ENCODE measurements around the gene TRIM68. TPM values are rescaled to one million over a fixed set of nuclear protein-coding genes. Genes with fewer than 3 reads are reported as not detected.

Gene TRIM68, protein sequence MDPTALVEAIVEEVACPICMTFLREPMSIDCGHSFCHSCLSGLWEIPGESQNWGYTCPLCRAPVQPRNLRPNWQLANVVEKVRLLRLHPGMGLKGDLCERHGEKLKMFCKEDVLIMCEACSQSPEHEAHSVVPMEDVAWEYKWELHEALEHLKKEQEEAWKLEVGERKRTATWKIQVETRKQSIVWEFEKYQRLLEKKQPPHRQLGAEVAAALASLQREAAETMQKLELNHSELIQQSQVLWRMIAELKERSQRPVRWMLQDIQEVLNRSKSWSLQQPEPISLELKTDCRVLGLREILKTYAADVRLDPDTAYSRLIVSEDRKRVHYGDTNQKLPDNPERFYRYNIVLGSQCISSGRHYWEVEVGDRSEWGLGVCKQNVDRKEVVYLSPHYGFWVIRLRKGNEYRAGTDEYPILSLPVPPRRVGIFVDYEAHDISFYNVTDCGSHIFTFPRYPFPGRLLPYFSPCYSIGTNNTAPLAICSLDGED
- 8.2 and 9.4 TPM in 2 replicates for total RNA-seq

DNA sequence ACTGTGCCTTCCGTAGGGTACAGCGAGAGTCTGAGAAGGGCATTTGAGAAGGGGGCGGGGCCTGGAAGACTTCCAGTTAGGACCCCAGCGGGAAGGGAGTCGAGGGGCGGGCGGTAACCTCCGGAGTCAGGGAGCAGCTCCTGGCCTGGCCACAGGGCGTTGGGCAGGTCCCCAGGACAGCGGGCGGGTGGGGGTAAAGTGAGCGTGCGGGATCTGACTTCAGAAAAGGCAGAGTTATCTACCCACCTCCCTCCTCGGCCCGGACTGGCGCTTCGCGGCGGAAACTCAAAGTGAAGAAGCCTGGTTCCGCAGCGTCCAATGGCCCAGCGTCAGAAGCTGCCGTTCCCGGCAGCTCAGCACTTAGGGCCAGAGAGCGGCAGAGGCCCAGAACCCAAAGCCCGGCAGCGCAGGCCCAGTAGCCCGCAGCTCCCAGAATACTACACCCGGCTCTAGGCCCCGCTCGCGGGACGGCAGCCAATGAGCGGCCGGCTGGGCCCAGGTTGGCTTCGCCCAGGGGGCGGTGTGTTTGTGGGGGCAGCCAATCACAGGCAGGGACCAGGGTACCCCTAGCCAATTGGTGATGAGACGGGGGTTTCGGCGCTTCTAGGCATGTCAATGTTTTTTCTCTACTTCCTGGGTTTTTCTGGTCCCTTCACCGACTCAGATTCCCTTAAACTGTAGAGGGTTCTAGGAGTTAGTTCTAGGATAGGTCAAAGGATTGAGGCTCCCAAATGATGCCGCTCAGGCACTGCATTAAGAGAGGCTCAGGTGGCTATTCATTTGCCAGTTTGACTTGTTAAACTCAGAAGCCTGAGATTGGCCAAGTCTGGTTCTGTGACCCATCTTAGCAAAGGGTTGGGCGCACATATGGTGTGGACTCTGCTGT is at the start of gene TRIM68:
Gene TRIM68, minus strand, starts transcription at position 451 of the 886 bp plus-strand sequence. CDS start 2,727 bp downstream, outside the sequence.
- DNase-seq (ENCODE audit: low spot score), result peak; percentile 94
- no peaks in the 10 kb centered on the region for H3K27me3 Mint-ChIP-seq (ENCODE audit: insufficient read depth)
- H3K9me3 Mint-ChIP-seq, result peaks cover 3% of the 10 kb centered on the region
- H3K4me3 Mint-ChIP-seq, result peak within 1 kb of the TSS; percentile 92
- intact Hi-C loops (cut with micrococcal nuclease), result loop anchor here (1.0 to 5.0 kb wide), 4 partner anchors 29 to 1084 kb away; partner anchors contain the start of genes OR51D1 and TRIM21
- H3K4me1 Mint-ChIP-seq (ENCODE audit: low read depth), result peaks cover 46% of the 10 kb centered on the region
- H3K36me3 Mint-ChIP-seq (ENCODE audit: low read depth), result peaks cover 13% of the 10 kb centered on the region
- peak within 1 kb of the TSS; percentile 88 for H3K27ac Mint-ChIP-seq

DNA sequence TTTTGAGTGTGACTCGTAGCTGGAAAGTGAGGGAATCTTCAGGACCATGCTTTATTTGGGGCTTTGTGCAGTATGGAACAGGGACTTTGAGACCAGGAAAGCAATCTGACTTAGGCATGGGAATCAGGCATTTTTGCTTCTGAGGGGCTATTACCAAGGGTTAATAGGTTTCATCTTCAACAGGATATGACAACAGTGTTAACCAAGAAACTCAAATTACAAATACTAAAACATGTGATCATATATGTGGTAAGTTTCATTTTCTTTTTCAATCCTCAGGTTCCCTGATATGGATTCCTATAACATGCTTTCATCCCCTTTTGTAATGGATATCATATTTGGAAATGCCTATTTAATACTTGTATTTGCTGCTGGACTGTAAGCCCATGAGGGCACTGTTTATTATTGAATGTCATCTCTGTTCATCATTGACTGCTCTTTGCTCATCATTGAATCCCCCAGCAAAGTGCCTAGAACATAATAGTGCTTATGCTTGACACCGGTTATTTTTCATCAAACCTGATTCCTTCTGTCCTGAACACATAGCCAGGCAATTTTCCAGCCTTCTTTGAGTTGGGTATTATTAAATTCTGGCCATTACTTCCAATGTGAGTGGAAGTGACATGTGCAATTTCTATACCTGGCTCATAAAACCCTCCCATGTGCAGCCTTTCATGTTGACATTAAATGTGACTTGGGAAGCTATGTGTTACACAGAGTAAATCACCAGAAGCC is 46.8 kb upstream of the TRIM68 start:
- H3K27me3 Mint-ChIP-seq (ENCODE audit: insufficient read depth), result peaks cover 12% of the 10 kb centered on the region
- DNase-seq (ENCODE audit: low spot score), result no peak
- intact Hi-C loops (cut with micrococcal nuclease), result no loop called here
- H3K27ac Mint-ChIP-seq, result no peak overlapping the region
- H3K4me3 Mint-ChIP-seq, result no peak overlapping the region
- H3K4me1 Mint-ChIP-seq (ENCODE audit: low read depth), result no peaks in the 10 kb centered on the region
- no peaks in the 10 kb centered on the region for H3K36me3 Mint-ChIP-seq (ENCODE audit: low read depth)
- no peaks in the 10 kb centered on the region for H3K9me3 Mint-ChIP-seq

DNA sequence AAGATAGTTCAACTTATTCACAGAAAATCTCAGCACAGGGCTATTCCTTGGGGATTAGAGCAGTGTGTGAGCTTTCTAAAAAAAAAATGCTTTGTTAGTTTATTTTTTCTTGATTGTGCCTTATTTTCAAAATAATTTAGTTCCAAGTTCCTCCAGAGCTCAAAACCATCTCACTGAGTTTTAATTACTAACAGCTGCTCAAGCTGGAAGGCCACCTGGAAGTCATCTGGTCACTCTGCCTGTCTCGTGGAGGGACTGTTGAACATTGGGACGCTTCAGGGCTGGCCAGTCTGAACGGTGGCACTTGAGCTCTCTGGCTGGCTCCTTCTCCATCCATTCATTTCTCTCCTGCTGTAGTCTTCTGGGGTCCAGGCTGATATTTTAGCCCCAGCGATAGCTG is 39.7 kb upstream of the TRIM68 start:
- Mint-ChIP-seq H3K36me3 (ENCODE audit: low read depth) (no peaks in the 10 kb centered on the region), H3K4me3 (no peak overlapping the region), H3K9me3 (no peaks in the 10 kb centered on the region), H3K27me3 (ENCODE audit: insufficient read depth) (peaks cover 11% of the 10 kb centered on the region), H3K27ac (no peak overlapping the region), H3K4me1 (ENCODE audit: low read depth) (no peaks in the 10 kb centered on the region)
- DNase-seq (ENCODE audit: low spot score), result no peak
- intact Hi-C loops (cut with micrococcal nuclease), result no loop called here

DNA sequence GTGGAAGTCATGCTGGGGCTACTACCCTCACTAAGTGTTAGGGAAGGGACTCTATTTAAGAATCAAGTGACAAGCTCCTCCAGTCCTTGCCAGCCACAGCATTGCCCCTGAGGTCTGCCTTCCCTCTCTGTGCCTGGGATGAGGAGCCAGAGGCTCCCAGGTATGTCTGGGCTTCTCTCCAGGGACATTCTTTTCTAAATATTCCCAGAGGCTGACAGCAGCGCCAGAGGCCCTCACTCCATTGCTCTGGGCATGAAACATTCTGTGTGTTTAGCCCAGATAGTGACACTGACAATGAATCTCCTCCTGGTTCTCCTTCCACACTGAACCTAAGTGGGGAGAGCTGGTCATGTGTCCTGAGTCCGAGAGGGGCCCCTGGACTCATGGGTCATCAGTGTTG is 37.9 kb upstream of the TRIM68 start:
- Mint-ChIP-seq H3K27me3 (ENCODE audit: insufficient read depth) (peaks cover 11% of the 10 kb centered on the region), H3K36me3 (ENCODE audit: low read depth) (no peaks in the 10 kb centered on the region), H3K4me1 (ENCODE audit: low read depth) (no peaks in the 10 kb centered on the region), H3K9me3 (no peaks in the 10 kb centered on the region), H3K4me3 (no peak overlapping the region), H3K27ac (no peak overlapping the region)
- no peak for DNase-seq (ENCODE audit: low spot score)
- intact Hi-C loops (cut with micrococcal nuclease), result no loop called here

DNA sequence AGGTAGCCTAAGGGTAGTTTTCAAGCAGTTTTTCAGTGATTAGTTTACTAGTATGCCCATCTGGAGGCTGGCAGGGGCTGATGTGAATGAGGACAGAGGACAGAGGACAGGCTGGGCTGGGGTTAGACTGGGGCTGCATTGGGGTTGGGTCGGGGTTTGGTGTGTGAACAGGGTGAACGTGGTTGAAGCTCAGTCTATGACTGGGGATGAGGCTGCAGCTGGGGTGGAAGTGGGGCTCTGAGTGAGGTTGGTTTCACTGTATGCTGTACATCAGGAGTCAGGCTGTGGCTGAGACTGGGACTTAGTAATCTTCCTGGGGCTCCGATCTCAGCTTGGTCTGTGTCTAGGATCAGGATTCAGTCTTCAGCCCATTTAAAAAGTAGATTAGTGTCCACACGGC is 36.2 kb upstream of the TRIM68 start:
- intact Hi-C loops (cut with micrococcal nuclease), result no loop called here
- Mint-ChIP-seq H3K9me3 (no peaks in the 10 kb centered on the region), H3K36me3 (ENCODE audit: low read depth) (no peaks in the 10 kb centered on the region), H3K4me1 (ENCODE audit: low read depth) (no peaks in the 10 kb centered on the region), H3K4me3 (no peak overlapping the region), H3K27ac (no peak overlapping the region), H3K27me3 (ENCODE audit: insufficient read depth) (peaks cover 6% of the 10 kb centered on the region)
- DNase-seq (ENCODE audit: low spot score), result no peak

DNA sequence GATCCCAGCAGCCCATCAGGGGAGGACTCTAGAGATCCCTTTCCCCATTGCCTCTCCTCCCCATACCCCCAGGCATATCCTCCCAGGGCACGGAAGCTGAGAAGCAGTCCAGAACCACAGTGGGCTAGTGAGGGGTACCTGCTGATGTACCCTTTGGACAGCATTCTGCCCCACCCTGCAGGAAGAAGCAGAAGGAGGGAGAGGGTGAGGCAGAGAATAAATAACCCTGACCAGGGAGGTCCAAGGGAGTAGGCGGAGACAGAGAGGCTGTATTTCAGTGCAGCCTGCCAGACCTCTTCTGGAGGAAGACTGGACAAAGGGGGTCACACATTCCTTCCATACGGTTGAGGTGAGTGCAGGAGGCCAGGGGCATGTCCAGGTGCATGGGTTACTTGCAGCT is 35.7 kb upstream of the TRIM68 start, which contains the start of gene OR51E1:
Gene OR51E1, plus strand, starts transcription at position 301 of the 400 bp plus-strand sequence. CDS start 8,545 bp downstream, outside the sequence.
- peaks cover 6% of the 10 kb centered on the region for H3K27me3 Mint-ChIP-seq (ENCODE audit: insufficient read depth)
- no peaks in the 10 kb centered on the region for H3K36me3 Mint-ChIP-seq (ENCODE audit: low read depth)
- no peak within 1 kb of the TSS for H3K4me3 Mint-ChIP-seq
- intact Hi-C loops (cut with micrococcal nuclease), result no loop called here
- no peaks in the 10 kb centered on the region for H3K9me3 Mint-ChIP-seq
- H3K4me1 Mint-ChIP-seq (ENCODE audit: low read depth), result no peaks in the 10 kb centered on the region
- H3K27ac Mint-ChIP-seq, result no peak within 1 kb of the TSS
- no peak for DNase-seq (ENCODE audit: low spot score)

DNA sequence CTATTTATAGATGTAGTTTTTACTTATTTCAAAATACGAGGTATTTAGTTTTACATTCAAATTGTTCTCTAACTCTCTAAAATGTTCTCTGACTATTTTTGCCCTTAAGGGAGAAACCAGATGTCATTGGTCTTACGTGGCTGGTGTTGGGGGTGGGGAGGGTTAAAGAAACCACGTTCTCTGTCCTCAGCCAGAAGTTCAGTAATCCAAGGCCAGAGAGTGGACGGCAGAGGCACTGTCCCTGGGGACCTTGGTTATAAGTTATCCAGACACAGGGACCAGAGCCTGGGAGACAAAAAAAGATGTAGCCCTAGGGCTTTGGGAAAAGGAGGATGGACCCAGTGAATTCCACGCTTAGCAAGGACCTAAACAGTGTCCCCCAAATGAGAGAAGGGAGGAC is 35.0 kb upstream of the TRIM68 start:
- no peak for DNase-seq (ENCODE audit: low spot score)
- no peaks in the 10 kb centered on the region for H3K9me3 Mint-ChIP-seq
- H3K36me3 Mint-ChIP-seq (ENCODE audit: low read depth), result no peaks in the 10 kb centered on the region
- H3K4me1 Mint-ChIP-seq (ENCODE audit: low read depth), result no peaks in the 10 kb centered on the region
- peaks cover 6% of the 10 kb centered on the region for H3K27me3 Mint-ChIP-seq (ENCODE audit: insufficient read depth)
- no peak overlapping the region for H3K27ac Mint-ChIP-seq
- H3K4me3 Mint-ChIP-seq, result no peak overlapping the region
- intact Hi-C loops (cut with micrococcal nuclease), result no loop called here

DNA sequence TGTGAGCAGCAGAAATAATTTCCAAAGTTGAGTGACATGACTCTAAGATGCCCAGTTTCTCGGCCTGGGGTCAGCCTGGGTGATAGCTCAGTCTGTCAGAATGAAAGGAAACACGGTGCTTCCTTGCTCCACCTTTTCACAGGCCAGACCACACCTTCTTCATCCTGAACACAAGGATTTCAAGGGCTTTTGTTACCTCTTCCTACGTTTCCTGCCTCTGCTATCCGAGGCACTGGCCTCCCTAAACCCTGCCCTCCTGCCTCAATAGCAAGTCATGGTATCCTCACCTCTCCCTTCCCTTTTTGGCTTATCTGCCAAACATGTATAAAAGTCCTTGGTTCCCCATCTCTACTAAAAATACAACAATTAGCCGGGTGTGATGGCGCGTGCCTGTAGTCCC is 34.0 kb upstream of the TRIM68 start:
- intact Hi-C loops (cut with micrococcal nuclease), result no loop called here
- no peak for DNase-seq (ENCODE audit: low spot score)
- Mint-ChIP-seq H3K4me1 (ENCODE audit: low read depth) (no peaks in the 10 kb centered on the region), H3K9me3 (no peaks in the 10 kb centered on the region), H3K27ac (no peak overlapping the region), H3K36me3 (ENCODE audit: low read depth) (no peaks in the 10 kb centered on the region), H3K27me3 (ENCODE audit: insufficient read depth) (peaks cover 4% of the 10 kb centered on the region), H3K4me3 (no peak overlapping the region)

DNA sequence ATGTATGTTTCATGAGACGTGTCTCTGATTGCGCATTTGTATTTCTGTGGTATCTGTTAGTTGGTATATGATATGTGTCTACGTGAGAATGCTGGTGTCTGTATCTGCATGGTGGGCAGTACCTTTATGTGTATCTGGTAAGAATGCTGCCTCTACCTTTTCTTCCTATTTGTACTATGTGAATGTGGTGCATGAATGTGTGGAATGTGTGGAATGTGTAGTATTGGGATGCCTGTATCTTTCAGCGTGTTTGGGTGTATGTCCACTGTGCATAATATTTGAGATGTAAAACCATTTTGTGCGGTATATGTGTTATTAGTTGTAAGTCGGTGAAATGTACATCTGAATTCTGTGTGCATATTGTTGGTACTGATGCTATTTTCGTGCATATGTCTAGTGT is 33.5 kb upstream of the TRIM68 start:
- no peak overlapping the region for H3K27ac Mint-ChIP-seq
- intact Hi-C loops (cut with micrococcal nuclease), result no loop called here
- H3K9me3 Mint-ChIP-seq, result no peaks in the 10 kb centered on the region
- H3K36me3 Mint-ChIP-seq (ENCODE audit: low read depth), result no peaks in the 10 kb centered on the region
- no peak for DNase-seq (ENCODE audit: low spot score)
- no peak overlapping the region for H3K4me3 Mint-ChIP-seq
- H3K4me1 Mint-ChIP-seq (ENCODE audit: low read depth), result no peaks in the 10 kb centered on the region
- peaks cover 4% of the 10 kb centered on the region for H3K27me3 Mint-ChIP-seq (ENCODE audit: insufficient read depth)

DNA sequence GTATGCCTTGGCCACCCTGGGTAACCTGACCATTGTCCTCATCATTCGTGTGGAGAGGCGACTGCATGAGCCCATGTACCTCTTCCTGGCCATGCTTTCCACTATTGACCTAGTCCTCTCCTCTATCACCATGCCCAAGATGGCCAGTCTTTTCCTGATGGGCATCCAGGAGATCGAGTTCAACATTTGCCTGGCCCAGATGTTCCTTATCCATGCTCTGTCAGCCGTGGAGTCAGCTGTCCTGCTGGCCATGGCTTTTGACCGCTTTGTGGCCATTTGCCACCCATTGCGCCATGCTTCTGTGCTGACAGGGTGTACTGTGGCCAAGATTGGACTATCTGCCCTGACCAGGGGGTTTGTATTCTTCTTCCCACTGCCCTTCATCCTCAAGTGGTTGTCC is 31.9 kb upstream of the TRIM68 start:
- Mint-ChIP-seq H3K27me3 (ENCODE audit: insufficient read depth) (peaks cover 4% of the 10 kb centered on the region), H3K4me3 (no peak overlapping the region), H3K36me3 (ENCODE audit: low read depth) (no peaks in the 10 kb centered on the region), H3K27ac (no peak overlapping the region), H3K4me1 (ENCODE audit: low read depth) (no peaks in the 10 kb centered on the region), H3K9me3 (no peaks in the 10 kb centered on the region)
- intact Hi-C loops (cut with micrococcal nuclease), result no loop called here
- DNase-seq (ENCODE audit: low spot score), result no peak

DNA sequence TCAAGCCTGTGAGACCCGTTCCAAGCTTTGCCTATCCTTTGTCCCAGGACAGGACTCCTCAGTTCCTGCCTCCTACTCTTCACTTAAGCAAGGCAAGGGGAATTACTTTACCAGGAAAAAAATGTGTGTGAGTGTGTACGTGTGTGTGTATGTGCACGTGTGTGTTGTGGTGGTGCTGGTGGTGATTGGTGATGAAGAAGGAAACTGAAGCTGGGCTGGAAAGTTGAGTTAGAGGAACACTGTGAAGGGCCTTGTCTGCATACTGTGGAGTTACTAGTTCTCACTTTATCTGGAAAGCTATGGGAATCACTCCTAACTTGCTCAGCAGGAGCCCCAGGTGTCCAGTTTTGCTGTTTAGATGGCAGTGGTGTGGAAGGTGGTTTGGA is 29.6 kb upstream of the TRIM68 start:
- Mint-ChIP-seq H3K36me3 (ENCODE audit: low read depth) (no peaks in the 10 kb centered on the region), H3K27ac (no peak overlapping the region), H3K9me3 (no peaks in the 10 kb centered on the region), H3K27me3 (ENCODE audit: insufficient read depth) (peaks cover under 1% of the 10 kb centered on the region), H3K4me1 (ENCODE audit: low read depth) (no peaks in the 10 kb centered on the region), H3K4me3 (no peak overlapping the region)
- intact Hi-C loops (cut with micrococcal nuclease), result loop anchor here (1.0 to 2.0 kb wide), 4 partner anchors 29 to 1171 kb away; partner anchors contain the start of genes OR52N2 and TRIM68
- DNase-seq (ENCODE audit: low spot score), result no peak

DNA sequence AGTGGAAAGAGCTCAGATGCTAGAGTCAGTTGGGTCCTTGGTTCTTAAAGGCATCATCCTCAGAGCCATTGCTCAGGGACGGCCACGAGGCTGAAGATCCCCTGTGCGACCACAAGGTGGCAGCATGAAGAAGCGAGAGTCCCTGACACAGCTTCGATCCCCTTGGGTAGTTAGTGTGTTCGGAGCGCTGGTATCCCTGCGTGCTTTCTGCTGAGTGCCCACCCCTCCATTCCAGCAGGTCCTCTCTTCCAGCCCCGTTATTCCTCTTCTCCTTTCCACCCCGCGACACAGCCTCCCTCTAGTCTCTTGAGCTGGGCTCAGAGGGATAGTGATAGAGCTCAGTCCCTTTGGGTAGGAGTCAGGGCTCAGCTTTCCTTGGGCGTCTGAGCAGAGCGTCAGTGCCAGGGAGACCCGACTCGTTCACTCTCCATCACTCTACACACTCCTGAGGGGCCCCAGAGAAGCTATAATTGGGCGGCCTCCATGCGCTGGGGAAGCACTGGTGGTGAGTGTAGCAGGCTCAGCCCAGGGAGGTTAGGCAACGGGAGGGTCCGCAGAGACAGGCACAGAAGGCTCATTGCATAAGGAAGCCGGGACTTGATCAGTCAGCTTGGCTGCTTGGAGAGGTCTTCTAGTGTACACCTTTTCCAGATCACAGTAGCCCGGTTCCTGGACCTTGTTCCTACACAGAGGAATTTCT is 29.1 kb upstream of the TRIM68 start, which contains the start of gene OR51D1:
Gene OR51D1, plus strand, starts transcription at position 516 of the 700 bp plus-strand sequence. CDS start 2,314 bp downstream, outside the sequence.
- H3K9me3 Mint-ChIP-seq, result no peaks in the 10 kb centered on the region

More for the DNA sequence above, 29.1 kb upstream of the TRIM68 start, which contains the start of gene OR51D1:
- peak; percentile 52 for DNase-seq (ENCODE audit: low spot score)
- no peaks in the 10 kb centered on the region for H3K4me1 Mint-ChIP-seq (ENCODE audit: low read depth)
- H3K36me3 Mint-ChIP-seq (ENCODE audit: low read depth), result no peaks in the 10 kb centered on the region
- intact Hi-C loops (cut with micrococcal nuclease), result loop anchor here (1.0 to 2.0 kb wide), 4 partner anchors 28 to 1171 kb away; partner anchors contain the start of genes OR52N2 and TRIM68
- H3K27ac Mint-ChIP-seq, result no peak within 1 kb of the TSS
- H3K27me3 Mint-ChIP-seq (ENCODE audit: insufficient read depth), result peaks cover 2% of the 10 kb centered on the region
- H3K4me3 Mint-ChIP-seq, result no peak within 1 kb of the TSS

Measured in activated T-helper 1 cell treated with anti-CD3 and anti-CD28 coated beads, Interleukin-12 subunit alpha, Interleukin-12 subunit beta, Interleukin-2, Interleukin-4 antibody, amounts not matched to agents 30 ng/mL and 10 ng/mL and 1 ng/mL, durations not matched to agents 14 hours and 24 hours and 36 hours (primary cell).